ENCODE measurements around the gene TBXT.

DNA sequence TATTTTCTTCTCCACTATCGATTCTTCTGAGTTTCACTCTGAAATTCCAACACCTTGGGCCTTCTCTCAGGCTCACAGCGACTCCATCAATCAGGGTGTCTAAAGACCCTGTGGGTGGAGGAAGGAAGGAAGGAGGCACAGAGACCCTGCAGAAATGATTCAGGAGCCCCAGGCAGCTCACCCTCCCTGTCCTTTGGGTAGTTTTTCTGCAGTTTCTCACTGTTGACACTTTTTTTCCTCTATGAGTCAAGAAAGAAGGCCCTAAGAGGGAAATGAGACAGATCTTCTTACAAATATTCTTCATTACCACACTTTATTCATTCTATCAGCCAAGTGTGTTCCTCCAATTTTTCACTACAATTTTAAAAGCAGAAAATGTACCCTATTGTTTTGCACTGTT is 34.2 kb upstream of the TBXT start:
- TF ChIP-seq CTCF (IDR thresholded peaks at IDR 0.05) = no peak
- TF ChIP-seq POLR2AphosphoS5 (IDR thresholded peaks at IDR 0.05) = no peak
- no peak for TF ChIP-seq POLR2A (IDR thresholded peaks at IDR 0.05; ENCODE audit: low read depth)
- TF ChIP-seq EP300 (IDR thresholded peaks at IDR 0.05) = no peak
